Occipital lobe (tissue), 2 donors: Measurements from ENCODE around the gene ADCY7. TPM values are rescaled to one million over a fixed set of nuclear protein-coding genes. Genes with fewer than 3 reads are reported as not detected.
"Not testable (repeated sequence)": the region's sequence is repeated elsewhere in the genome, so short reads cannot be mapped to it uniquely, and the experiment has no call there.

Source experiments
- DNase-seq: peaks from one replicate; lab custom pipeline; 2025; lab: John Stamatoyannopoulos, UW
- total RNA-seq: library from RNA; depleted of rRNA; stranded (reverse); fragments of >200 nt; gene quantifications from one replicate; pipeline ENCODE4 v1.2.3, GENCODE V29; 2014

The ADCY7 gene
- total RNA-seq, result 8.7 TPM

- no peak for DNase-seq
Observed at GRCh38 chr16:50266337-50267091, at the start of gene ADCY7. TSS of gene ADCY7 (plus strand) at chr16:50266551. CDS start at chr16:50288180, 21,629 bp downstream.

DNA sequence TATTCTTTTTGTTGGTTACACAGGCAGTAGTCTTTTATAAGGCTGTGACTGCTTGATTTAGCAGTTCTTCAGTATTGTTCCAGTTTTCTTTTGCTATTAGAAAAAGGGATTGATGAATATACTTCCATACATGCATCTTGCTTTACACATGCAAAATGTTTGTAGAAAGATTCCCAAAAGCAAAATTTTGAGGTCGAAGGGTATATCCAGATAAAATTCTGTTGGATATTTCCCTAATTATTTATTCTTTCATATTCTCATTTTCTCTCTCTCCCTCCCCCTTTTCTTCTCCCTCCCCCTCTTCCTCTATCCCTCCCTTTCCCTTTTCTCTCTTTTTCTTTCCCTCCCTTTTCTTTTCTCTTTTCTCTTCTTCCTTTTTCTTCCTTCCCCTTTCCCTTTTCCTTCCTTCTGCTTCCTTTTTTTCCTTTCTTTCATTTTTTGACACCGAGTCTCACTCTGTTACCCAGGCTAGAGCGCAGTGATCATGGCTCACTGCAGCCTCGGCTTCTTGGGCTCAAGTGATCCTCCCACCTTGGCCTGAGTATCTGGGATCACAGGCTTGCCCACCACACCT lies 46.9 kb upstream of the ADCY7 start:
- no peak for DNase-seq

GRCh38 chr16:50224286-50224685 lies 42.1 kb upstream of the ADCY7 start:
- DNase-seq, result no peak

GRCh38 chr16:50227120-50227519 lies 39.2 kb upstream of the ADCY7 start:
- DNase-seq, result no peak

DNA sequence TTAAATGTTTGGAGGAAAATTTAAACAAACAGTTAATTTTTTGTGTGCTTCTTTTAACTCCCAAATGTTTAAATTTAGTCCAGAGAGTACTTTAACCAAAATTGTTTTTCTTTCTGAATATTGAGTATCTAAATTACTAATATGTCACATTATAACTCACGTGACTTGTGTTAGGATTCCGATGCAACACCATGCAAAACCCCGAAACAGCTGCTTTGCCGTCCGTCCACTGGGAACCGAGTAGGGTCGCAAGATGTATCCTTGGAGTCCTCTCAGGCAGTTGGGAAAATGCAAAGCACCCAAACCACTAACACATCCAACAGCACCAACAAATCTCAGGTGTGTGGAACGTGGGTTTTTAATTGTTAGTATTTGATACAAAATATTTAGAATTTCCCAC lies 38.7 kb upstream of the ADCY7 start:
- no peak for DNase-seq

GRCh38 chr16:50228364-50228868 lies 37.9 kb upstream of the ADCY7 start:
- no peak for DNase-seq

DNA sequence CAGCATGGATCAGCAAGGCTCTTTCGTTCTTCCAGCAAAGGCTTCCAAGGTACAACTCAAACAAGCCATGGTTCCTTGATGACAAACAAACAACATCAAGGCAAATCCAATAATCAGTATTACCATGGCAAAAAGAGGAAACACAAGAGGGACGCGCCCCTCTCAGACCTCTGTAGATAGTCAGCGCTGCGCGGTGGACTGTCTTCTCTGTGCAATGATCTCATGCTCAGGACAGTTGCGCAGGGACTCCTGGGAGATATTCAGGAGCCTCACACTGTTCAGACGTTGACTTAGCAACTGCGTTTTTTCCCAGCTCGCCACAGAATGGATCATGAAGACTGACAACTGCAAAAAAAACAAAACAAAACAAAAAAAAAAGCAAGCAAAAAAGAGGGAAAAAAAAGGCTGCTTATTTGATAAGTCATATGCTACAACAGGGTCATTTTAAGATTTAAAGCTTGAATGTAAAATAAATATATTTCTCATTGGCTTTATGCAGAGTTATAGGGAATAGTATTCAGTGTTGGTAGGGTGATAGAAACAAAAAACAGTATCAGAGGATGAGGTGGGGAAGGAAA lies 37.1 kb upstream of the ADCY7 start:
- no peak for DNase-seq

GRCh38 chr16:50234771-50235556 lies 31.4 kb upstream of the ADCY7 start:
- no peak for DNase-seq

- DNase-seq, result no peak
Observed at GRCh38 chr16:50235581-50235980, 30.8 kb upstream of the ADCY7 start.

GRCh38 chr16:50238314-50238713 lies 28.0 kb upstream of the ADCY7 start:
- DNase-seq, result no peak

DNA sequence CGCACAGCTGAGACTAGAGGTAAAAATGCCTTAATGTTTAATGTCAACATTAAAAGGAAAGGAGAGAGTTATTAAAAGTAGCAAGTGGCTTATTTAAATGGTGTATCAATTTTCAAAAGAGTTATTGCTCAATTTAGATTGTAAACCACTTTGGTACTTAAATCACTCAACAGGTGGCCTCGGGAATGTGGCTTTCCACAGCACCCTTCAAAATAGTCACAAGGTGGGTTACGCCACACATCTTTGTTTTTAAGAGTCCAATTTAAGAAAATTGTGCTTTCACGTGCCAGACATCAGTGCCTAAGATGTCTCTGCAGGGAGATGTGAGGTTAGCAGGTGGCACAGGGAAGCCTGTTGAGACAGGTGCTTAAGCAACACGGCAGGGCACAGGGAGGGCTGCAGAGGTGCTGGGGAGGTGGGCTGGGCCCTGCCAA lies 27.5 kb upstream of the ADCY7 start:
- no peak for DNase-seq

GRCh38 chr16:50243024-50243423 lies 23.3 kb upstream of the ADCY7 start:
- not testable (repeated sequence) for DNase-seq

GRCh38 chr16:50244140-50244503 lies 22.2 kb upstream of the ADCY7 start:
- no peak for DNase-seq

DNA sequence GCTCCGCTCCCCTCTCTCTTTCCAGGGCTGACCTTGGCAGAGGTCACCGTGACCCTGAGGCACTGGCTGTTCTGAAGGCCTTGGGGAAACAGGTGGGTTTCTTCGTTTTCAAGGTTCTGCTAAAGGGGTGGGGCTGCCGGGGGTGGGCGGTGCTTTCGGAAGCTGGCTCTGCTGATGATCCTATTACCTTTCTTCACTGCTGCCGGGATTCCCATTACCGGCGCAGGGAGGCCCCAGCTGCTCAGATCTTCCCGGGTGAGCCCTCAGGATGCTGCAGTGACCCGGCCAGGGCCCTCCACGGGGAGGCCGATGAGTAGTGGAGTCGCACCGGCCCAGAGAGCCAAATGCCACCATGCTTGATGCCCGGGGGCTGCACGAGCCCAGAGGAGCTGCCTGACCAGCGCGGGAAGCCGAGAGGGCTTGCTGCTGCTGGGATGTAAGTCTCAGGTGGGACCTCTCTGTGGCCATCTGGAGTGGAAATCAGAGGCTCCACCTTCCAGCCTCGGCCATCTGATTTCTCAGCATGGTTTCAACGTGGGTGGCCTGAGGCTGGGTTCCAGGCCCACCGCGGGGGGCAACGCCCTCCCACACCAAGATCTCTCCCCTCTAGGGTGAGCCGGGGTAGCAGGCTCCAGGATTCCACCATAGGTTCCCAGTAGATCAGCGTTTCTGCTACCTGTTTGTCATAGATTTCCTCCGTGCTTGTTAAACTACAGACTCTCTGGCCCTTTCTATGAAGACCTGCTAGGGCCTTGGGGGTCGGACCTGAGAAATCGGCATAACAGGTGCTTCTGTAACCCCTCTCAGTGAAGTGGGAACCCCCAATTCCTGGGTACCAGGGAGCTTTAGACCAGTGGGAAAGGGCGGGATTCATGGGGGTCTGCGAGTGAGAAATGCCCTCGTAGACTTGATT lies 21.6 kb upstream of the ADCY7 start:
- DNase-seq, result no peak

DNA sequence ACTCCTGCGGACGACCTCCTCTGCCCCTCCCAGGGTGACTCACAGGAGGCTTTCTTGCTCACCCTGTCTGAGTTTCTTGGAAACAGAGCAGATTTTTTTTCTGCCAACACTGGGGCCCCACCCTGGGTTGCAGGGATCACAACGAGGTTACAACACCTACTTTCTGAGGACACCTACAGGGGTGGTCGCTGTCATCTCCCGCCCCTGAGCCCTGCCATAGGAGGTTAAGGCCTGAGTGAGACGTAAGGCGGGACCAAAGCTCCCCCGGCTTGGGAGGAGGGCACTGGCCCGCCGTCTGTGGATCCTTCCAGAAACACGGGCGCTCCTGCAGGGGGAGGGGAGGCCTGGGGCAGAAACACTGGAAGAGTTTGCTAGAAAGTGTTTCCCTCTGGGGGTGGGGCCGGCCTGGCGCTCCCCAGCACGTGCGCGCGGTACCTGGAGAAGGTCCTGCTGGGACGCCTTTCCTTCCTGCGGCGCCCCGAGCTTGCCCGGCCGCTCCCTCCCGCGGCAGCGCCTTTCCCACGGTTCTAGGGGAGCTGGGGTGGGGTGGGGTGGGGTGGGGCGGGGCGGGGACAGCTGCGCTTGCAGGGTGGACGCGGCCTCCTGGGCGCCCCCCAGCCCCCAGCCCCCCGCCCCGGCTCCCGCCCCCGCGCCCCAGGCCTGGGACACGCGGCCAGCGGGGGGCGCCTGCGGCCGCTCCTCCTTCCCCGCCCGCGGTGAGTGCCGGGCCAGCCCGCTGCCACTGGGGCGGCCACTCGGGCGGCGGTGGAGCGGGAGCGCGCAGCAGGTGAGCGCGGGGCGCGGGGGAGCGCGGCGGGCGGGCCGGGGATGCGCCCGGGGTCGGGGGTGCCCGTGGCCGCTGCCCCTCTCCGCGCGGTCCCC lies 20.7 kb upstream of the ADCY7 start:
- no peak for DNase-seq

DNA sequence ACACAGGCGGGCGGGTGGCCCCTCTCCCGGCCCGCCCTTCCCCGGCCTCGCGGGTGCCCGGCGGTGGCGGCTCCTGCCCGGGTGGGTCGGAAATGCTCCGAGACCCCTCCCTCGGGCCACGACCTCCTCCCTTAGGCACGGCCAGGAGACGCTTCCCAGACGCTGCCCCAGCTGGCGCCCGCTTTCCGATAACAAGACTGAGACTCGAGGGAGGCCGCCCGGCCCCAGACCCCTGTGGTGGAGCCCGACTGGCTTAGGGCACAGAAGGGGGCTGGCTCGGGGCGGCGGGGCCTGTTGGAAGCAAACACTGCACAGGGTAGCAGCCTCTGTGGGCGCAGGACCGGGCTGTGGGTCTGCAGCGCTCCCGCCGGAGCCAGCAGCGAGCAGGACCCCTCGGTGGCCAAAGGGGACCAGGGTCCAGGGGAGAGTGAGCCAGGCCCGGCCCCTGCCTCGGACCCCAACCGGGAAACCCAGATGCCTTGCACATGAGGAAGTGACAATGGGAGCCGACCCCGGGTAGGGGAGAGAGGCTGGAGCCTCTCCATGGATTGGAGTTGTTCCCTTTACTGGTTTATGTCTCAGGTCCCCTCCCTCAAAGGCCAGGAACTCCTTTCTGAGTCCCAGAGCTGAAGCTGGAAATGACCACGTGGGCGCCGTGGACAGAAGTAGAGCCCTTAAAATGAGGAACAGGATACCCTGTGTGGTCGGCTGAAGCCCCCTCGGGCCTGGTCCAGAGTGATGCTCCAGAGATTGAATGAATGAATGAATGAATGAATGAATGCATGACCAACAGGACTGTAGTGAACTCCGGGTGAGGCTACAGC lies 19.8 kb upstream of the ADCY7 start:
- DNase-seq, result no peak

GRCh38 chr16:50247123-50247905 lies 19.0 kb upstream of the ADCY7 start:
- DNase-seq, result no peak
